ENCODE results near the gene RBM39.
A peak's percentile ranks its signal among the peaks of the same experiment; 100 is the strongest.
"Not testable (repeated sequence)": the region's sequence is repeated elsewhere in the genome, so short reads cannot be mapped to it uniquely, and the experiment has no call there.

Gene RBM39

DNA sequence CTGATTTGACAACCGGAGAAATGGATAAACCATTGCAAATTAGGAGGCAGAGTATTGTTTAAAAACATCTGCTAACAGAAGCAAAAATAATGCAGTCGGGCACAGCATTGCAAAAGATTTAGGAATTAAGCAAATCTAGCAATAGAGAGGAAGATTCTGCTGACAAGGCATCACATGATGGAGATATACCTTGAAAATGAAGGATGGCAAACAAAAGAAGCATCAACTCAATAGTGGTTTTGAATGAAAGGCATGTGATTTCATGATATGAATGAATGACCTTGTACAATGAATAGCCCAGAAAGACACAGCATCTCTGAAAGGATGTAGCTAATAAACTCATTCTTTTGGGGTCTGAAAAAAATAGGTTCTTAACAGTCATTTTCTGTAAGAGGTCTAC lies 8.6 kb upstream of the RBM39 start:
- DNase-seq: no peak

DNA sequence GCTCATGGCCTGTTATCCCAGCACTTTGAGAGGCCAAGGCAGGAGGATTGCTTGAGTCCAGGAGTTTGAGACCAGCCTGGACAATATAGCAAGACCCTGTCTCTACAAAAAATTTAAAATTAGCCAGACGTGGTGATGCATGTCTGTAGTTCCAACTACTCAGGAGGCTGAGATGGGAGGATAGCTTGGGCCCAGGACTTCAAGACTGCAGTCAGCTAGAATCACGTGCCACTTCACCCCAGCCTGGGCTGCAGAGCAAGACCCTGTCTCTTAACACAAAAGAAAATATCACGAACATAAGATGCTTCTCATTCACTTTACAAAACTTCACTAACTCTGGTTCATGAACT lies 2.4 kb upstream of the RBM39 start:
- not testable (repeated sequence) for DNase-seq

DNA sequence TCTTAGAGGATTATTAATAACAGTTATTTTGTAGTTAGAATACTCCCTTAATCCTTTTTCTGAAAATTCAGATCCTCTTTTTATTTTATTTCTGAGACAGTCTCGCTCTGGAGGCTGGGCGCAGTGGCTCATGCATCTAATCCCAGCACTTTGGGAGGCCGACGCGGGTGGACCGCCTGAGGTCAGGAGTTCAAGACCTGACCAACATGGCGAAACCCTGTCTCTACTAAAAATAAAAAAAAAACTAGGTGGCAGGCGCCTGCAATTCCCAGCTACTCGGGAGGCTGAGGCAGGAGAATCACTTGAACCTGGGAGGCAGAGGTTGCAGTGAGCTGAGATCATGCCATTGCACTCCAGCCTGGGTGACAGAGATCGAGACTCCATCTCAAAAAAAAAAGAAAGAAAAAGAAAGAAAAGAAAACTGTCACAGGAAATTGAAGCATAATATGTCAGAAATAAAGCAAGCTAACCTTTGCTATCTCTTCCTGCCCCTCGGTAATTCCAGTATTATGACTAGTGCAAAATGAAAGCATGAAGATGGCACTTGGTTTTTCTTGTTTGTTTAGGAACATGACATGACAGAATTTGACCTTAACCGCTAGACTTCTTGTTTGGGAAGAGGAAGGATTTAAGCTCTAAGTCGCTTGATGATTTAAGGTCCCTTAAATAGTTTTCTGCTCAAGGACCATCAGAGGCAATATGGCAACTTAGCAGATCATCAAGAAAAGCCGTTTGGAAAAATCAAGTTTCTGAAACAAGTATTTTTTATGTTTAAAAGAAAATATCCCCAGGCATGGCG lies 1.8 kb upstream of the RBM39 start:
- DNase-seq: peak; percentile 42

DNA sequence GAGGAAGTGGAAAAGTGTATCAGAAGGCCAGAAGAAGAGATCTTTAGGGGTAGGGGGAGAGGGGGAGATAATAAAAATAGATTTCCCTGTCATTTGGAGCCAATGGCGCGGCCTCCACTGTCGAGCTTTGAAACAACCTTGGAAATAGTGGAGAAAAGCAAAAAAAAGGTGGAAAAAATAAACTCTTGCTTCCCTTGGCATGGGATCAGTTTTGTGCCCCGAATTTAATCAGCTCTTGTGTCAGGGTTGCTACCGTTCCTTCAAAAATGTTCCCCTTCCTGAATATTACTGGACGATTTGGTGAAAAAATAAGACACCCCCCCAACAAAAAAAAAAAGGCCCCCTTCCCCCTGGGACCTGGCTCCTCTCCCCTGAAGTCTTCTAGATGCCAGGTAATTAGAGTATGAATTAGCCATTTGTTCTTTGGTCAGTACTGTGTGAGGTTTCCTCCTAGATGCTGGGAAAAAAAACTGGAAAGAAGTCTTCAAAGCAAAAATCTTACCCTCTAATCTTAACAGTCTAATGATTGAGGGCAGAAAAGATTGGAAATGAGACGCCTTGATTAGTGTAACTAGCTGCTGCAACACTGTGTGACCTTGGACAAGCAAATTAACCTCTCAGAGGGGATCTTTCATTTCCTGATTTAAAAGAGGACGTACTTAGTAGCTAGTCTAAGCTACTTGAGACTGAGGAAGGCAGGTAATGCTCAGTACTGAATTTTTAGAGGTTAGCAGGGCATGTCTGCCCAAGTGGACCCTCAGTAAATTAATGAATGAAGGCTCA lies 872 bp upstream of the RBM39 start:
- no peak for DNase-seq

DNA sequence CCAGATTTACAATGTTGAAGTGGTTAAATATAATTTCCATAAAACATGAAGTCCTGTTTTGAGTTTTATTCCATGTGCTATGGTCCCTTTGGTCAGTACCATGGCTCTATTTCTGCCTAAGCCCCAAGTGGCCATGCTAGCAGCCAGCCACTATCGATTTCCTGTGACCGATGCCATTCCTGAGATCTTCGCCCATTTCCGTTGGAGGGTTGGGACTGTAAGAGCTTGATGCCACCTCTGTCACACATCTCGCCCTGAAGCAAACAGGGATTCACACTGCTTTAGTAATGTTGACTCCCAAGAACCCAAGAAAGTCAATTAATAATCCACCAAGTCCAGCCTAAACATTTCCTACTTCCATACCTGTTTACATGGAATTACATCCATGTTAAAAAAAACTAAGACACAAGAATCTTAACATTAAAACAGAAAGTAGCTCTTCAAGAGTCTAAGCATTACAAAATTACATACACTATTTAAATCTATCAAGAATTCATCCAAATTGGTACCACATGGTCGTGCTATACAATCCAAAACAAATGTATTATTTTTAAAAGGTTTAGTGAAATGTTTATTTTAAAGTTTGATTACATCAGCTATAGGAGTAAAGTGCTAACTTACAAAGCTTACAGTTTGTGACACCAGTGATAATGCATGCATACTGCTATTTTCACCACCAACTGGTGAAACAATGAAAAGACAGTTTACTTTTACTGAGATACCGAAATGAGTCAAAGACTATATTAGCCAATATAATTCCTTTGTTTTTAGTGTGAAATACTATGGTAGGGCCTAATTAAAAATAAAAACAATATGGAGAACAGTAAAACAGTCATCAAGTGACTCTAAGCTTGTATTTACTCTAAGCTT lies 2.5 kb downstream of the RBM39 start:
- DNase-seq: peak; percentile 19

DNA sequence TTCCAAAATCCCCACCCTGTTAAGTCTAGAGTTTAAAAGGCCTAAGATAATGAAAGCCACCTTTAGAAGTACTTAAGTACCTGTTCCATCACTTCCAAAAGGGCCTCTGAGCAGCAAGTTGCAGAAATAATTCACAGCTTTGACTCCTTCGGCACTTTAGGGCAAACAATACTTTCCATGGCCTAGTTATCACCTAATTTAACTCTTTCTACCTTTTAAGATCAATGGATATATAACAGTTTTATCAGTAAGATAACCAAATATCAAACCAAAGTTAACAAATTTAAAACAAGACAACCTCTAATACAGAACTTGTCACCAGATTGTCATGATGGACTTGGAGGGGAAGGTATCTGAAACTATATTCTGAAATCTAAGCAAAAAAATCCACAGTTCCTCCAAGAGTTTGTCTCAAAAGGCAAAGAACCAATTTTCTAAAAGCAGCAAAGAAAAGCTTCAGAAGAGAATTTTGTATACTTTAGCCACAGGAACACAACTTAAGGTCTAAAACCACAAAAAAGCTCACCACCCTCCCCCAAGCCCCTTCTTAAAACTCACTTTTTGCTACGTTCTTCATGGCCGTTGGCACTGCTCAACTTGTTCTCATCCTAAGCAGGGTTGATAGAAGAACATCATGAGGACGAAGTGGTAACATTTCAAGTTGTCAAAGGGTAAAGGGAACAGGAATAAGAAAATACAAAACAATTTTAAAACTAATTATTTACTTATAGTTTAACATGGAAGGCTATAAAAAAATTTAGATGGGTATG lies 3.5 kb downstream of the RBM39 start:
- DNase-seq: no peak

DNA sequence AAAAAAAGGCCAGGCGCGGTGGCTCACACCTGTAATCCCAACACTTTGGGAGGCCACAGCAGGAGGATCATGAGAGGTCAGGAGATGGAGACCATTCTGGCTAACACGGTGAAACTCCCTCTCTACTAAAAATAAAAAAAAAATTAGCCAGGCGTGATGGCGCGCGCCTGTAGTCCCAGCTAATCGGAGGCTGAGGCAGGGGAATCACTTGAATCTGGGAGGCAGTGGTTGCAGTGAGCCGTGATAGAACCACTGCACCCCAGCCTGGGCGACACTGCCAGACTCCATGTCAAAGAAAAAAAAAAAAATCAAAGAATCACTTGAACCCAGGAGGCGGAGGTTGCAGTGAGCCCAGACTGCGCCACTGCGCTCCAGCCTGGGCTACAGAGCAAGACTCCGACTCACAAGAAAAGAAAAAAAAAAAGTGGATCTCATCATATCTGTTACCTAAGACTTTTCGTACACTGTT lies 4.2 kb downstream of the RBM39 start:
- no peak for DNase-seq

DNA sequence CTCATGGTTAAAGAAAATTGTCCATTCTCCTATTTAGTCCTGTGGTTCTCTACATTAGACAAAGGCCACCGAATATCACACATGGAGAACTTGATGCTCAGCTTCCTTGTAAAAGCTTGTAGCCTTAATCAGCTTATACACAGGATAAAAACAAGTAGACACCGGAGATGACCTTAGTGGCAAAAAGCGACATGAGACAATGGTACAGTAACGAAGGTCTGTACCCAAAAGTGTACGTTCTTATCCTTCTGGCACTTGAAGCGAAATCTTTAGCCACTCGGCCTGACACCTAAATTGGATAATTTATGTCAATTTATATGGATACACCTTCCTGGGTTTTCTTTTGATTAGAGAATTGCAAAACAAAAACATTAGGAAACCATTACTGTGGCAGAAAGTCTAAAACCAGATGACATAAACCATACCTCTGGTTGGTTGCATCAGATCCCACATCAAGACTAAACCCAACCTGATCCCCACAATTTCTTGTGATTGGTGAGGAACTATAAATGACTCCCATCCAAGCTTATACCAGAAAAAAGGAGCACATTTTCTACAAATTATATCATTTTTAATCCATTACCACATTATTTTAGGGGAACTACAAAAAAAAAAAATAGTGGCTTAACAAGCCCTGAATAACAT lies 6.1 kb downstream of the RBM39 start:
- no peak for DNase-seq

DNA sequence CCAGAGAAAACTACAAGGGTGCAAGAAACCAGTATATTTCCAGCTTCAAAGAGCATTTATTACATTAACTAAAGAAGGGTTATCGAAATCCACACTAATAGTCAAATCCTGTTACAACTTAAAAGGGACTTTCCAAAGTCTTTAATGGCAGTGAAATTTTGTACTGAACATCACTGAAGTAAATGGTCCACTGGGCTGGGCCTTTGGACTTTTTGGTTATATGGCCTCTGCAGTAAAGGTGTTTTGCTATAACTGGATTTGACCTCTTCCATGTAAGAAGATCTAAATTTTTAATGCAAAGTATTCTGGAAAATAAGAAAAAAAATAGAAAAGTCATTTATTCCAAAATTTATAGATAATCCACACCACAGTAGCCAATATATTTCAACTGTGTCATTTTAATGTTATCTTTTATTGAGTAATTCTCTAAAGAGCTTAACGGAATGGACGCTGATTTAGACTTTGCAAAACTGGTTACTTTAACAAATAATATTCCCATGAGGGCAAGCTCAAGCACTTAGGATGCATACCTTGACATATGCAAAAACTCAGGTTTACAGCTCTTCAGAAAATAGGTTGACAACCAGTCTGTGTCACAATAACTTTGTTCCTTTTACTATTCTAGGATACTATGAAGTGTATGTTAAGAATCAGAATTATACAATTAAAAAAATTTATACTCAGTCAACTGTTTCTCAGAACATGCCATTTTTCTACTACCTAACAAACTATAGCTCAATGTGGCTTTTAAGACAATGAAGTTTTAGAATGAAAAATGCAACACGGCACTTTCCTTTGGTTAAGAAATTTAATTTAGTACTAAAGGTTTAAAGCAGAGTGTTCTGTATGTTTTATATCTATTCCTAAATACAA lies 7.0 kb downstream of the RBM39 start:
- no peak for DNase-seq

DNA sequence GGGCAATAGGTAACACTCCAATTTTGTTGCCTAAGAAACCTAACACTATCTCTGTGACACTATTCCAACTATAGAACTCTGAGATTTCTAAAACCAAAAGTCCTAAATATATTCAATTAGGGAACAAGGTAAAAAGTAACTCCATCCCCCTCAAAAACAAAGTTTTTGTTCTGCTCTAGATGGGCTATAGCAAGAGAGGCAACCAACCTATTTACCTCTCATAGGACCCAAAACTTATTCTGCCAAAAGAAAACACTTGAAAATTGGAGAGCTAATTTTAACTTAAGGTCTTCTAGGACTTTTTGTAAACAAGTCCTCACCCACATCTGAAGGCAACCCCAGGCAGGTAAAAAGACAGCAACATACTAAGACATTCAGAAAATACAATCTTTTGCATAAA lies 7.7 kb downstream of the RBM39 start:
- no peak for DNase-seq

DNA sequence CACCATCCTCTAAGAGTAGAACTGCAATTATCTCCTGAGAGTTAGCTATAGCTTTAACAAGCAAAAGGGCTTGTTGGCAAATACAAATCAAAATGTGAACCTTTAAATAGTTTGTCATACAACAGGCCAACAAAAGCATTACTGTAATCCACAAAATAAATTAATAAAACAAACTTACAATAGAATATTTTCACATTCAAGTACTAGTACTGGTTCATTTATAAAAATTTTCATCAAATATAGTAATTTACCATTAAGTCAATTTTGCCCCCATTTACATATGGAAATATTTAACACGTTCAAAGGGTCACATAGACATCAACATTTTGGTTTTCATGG lies 9.4 kb downstream of the RBM39 start:
- DNase-seq: no peak

DNA sequence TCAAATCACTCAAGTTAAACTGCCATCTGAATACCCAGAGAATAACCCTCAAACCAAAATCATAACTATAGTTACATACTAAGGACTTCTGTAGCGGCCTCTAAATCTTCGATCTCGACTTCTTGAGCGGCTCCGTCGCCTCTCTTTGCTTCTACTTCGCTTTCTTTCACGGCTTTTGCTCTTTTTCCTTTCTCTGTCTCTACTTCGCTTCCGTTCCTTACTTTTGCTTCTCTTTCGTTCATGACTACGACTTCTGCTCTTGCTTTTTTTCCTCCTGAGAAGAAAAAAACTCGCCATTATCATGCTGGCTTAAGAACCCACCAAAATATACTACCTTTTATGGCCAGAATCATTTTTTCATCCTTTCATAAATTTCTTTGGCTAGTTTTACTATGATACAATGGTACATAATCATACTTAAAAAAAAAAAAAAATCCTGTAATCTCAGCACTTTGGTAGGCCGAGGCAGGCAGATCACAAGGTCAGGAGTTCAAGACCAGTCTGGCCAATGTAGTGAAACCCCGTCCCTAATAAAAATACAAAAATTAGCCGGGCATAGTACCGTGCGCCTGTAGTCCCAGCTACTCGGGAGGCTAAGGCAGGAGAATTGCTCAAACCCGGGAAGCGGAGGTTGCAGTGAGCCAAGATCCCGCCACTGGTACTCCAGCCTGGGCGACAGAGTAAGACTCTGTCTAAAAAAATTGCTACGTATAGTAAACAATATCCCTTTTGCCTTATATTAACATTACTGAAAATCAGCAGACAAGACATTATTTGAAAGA lies 10.0 kb downstream of the RBM39 start:
- DNase-seq: no peak

DNA sequence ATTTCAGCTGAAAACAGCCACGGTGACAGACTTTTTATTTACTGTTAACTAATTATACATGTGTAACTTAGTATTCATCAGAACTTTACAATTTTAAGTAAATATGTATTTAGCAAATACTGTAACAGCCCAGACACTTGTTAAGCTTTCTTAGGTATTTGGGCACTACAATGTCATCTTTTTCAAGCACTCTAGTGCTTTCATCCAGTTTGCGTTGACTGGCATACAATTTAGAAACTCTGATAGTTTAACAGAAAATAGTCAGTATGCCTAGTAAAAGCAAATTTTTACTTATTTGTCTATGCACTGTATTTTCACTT lies 10.6 kb downstream of the RBM39 start:
- DNase-seq: no peak

DNA sequence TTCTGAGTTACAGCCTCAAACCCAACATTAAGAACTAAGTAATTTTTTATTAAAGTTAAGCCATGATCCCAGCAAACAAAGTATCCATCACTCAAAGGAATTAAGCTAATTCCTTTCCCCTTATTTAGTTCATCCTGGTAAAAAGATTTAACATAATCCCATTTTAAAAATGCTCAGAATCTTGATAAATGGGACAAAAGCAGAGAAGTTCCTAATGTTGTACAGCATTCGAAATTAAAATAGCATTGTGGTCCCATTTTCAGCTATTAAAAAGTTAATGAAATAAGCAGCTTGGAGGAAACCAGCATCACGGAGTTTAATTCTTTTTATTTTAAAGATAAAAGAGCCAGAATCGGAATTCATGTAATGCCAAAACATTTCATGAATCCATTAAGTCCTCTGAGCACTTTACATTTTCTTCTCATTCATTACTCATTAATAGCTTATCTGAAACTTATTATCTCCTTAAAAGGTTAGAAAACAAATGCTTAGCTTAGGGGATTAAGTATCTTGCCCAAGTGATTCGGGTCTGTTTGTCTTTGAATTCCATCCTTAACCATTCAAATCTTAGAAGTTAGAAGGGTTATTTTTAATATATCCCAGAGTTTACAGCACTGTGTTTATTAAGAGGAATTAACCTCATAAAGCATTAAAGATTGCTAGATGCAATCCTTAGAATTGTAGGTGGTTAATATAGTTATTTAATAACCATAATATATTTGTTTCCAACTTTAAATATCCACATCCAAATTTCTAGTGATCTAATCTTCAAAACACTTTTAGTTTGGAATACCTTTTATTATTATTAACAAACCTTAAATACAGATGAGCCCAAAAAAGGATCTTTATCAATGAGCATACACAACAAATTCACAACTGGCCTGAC lies 11.2 kb downstream of the RBM39 start:
- no peak for DNase-seq

DNA sequence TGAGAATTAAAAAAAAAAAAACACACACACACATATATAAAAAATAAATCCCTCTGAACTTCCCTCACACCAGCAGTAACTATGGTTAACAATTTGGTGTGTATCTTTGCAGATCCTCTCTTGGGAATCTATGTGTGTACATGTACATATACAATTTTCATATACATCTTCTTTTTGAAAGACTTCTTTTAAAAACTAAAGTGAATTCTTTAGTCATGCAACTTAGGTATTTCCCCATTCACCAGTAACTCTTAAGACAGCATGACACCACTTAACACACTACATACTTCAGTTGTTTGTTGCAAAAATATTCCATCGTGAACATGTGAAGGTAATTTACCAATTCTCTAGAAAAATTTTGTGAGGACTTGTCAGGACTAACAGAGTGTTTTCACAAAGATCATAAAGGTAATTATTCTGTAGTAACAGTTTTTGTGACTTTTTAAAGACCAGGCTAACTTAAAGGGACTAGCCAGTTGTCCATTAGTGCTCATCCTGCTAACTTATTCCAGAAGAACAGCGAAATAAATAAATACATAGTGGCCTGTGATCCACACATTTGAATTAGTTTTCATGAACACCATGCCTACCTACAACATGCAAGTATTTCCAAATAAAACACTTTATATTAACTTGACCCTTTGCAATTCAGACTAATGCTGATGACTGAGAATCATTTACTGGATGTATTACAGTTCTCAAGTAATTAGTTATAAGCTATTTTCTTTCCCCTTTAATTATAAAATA lies 12.1 kb downstream of the RBM39 start:
- no peak for DNase-seq

DNA sequence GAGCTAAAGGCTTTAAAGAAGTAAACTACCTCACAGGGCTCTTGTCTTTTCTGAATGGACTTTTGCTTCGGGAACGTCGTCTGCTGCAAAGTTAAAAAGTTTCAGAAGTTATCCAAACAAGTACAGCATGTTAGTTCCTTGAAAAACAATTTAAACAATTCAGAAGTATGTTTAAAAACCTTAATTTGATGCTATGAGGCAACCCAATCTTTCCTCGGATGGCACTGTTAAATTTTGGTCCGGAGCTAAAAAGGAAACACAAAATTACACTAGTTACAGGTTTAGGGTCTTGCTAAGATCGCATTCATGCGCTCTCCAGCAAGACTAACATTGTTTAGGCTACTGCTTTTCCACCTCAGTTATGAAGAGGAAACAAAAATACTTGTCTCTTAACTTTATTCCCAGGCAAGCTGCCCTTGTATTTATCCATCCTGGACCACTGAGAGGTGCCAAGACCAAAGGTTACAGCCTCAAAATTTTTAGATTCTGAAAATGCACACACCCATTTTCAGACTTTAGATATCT lies 12.7 kb downstream of the RBM39 start:
- no peak for DNase-seq

DNA sequence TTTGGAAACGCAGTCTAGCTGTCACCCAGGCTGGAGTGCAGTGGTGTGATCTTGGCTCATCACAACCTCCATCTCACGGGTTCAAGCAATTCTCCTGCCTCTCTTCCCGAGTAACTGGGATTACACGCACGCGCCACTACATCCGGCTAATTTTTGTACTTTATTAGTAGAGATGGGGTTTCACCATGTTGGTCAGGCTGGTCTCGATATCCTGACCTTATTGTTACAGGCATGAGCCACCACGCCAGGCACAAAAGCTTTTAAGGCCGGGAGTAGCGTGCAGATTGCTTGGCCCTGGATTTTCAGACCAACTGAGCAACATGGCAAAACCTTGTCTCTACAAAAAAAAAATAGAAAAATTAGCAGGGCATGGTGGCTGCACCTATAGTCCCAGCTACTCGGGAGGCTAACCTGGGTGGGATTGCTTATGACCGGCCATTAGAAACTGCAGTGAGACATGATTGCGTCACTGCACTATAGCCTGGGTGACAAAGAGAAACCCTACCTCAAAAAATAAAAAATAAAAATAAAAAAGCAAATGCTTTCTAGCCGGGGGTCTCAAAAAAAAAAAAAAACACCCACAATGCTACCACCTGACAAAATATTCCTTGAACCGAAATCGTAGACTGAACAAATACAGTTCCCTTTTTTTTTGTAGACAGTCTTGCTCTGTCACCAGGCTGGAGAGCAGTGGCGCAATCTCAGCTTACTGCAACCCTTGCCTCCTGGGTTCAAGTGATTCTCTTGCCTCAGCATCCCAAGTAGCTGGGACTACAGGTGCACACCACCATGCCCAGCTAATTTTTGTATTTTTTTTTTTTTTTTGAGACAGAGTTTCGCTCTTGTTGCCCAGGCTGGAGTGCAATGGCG lies 15.0 kb downstream of the RBM39 start:
- DNase-seq: no peak
